ENCODE results near the gene IGFBP1.
"Not testable (repeated sequence)": the region's sequence is repeated elsewhere in the genome, so short reads cannot be mapped to it uniquely, and the experiment has no call there.

IGFBP1 gene

DNA sequence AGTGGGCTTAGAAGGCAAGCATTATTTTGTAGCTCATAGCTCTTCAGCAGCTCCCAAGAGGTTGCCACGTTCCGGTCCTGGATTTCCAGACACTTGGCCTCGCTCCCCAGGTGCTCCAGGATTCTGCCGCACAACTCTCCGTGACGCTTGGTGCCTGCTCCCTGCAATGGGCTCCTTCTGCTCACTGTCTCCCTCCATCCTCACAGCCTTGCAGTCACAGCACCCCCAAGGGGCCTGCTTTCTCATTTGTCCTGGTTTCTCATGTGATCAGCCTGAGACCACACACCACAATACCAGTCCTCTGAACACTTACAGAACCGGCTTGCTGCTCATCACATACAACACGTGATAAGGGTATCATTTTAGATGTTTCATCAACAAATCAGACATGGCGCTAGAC is 23.0 kb downstream of the IGFBP1 start:
- DNase-seq, result no peak

DNA sequence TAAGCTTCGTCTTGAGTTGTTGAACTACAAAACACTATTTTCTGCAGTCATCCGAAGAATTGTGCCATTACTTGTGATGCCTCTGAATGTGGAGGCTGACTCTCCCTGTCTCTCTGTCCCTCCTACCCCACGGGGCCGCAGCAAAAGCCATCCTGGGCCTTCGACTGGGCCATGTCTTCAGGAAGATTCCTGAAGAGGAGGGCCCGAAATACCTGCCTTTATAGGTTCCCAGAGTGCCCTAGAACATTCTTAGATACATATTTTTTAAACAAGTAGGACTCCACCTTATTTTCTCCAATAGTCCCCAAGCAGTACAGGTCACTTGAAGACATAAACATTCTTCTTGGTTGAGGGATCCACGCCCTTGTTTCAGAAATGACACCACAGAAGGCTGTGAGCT is 24.7 kb downstream of the IGFBP1 start:
- no peak for DNase-seq

DNA sequence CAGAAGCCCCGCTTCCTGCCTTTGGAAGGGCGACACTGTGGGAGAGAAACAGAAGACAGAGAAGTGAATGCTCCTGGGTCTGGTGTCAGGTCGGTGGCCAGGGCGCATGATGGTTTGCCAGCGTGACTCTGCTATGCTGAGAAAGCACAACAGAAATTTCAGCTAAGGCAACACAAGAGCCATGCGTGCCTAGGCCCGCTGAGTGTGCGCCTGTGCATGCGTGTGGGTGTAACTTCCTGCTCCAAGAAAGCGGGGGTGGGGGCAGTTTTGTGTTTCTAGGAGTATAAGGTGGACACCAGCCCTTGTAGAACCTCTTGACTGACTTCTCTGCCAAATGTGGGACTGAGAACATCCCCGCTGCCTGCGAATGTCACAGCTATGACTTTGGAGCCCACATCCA is 26.6 kb downstream of the IGFBP1 start:
- no peak for DNase-seq

DNA sequence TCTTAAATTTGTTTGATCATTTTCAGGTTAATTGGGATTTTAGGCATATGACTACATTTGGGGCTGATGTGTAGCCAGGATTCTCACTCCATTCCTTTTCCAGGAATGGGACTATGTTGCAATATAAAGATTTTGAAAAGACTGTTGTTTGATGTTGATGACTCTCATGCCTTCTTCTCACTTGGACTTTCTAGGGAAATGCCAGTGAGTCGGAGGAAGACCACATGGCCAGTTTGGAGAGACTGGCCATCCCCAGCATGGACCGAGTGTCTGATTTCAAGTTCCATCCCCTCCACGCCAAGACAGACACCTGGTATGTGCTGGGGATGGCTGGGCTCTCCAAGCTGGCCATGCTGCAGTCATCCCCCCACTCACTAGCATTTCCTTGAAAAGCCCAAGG is 27.3 kb downstream of the IGFBP1 start:
- no peak for DNase-seq

DNA sequence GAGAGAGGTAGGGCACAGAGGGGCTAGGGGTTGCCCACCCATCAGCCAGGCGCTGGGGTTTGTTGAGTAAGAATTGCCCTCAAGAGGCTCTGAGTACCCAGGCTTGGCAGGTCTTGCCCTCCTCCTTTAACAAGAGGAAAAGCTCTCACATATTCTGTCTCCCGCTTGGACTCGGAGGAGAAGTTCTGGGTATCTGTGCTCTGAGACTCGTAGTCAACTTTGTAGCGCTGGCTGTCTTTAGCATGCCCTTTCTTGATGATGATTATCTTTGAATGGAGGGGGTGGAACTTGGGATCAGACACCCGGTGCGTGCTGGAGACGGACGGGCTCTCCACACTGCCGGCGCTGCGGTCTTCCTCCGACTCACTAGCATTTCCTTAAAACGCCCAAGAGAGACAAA is 28.8 kb downstream of the IGFBP1 start:
- DNase-seq, result no peak

DNA sequence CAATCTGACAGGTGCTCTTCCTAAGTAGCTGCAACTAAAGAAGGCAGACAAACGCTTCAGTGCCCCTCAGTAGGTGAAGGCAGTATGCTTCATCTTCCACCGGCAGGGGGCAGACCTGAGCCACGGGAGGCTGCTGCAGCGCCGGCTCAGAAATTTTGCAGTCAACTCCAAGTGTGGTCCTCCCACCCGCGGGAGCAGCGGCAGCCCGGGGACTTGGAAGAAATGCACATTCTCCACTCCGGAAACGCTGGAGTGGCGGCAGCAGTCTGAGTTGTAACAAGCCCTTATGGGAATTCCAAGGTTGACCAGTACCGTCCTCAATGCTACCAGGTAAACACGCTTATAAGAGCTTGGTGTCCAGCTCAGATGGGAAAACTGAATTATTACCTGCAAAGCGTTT is 29.4 kb downstream of the IGFBP1 start:
- no peak for DNase-seq

DNA sequence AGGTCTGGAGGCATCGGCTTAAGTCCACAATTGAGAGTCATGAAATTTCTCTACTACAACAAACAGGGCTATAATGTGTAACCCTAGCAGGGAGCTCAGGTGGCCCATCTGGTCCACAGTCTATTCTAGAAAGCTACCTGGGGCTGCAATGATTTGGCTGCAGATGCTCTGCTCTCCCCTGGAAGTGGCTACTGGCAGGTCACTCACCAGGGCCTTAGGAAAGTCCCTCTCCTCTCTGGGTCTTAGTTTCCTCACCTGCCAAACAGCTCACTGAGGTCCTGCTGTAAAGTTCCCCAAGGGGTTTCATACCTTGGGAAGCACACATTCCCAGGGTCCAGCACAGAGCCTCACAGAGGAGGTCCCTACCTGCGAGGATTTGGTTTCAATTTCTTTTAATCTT is 30.3 kb downstream of the IGFBP1 start:
- no peak for DNase-seq

DNA sequence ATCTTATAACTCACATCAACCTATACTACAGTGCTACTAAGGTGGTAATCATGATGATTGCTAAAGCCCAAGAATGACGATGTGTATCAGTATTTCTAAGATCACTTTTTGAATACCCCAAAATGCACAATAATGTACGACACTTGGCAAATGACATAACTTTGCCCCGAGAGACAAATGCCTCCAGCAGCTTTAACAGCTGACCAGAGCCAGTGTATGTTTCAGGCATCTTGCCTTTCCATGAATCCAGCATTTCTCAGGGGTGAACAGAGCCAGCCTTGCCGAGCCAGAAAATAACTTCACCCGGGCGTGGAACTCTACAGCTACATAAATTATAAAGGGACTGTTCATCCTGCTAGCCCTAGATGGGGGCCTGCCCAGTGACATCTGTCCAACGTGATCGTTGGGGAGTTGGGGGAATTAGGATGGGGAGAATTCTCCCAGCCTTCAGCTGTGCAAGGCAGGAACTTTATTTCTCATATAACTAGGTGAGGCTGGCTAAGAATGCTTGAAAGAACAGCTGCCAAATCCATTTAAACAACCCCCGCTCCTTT is 31.0 kb downstream of the IGFBP1 start:
- no peak for DNase-seq

DNA sequence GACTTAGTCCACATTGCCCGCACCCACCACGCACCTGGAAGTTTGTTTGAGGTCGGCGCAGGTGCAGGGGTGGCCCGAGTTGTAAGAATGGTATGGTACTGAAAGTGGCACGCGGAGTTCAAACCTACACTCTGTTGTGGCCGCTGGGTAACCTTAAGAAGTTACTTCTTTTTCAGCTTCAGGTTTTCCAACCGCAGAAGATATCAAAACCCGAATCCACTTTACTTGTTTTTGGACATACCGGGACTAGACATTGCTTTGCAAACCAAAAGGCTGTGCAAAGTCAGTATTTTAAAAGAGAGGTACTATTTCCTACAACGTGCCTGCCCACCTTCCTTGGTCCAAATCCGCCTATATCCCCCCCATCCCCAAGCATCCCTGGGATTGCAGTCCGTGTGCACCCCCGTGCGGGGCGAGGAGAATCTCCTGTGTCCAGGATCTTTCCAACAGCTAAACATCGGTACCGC is 31.7 kb downstream of the IGFBP1 start:
- DNase-seq, result no peak

DNA sequence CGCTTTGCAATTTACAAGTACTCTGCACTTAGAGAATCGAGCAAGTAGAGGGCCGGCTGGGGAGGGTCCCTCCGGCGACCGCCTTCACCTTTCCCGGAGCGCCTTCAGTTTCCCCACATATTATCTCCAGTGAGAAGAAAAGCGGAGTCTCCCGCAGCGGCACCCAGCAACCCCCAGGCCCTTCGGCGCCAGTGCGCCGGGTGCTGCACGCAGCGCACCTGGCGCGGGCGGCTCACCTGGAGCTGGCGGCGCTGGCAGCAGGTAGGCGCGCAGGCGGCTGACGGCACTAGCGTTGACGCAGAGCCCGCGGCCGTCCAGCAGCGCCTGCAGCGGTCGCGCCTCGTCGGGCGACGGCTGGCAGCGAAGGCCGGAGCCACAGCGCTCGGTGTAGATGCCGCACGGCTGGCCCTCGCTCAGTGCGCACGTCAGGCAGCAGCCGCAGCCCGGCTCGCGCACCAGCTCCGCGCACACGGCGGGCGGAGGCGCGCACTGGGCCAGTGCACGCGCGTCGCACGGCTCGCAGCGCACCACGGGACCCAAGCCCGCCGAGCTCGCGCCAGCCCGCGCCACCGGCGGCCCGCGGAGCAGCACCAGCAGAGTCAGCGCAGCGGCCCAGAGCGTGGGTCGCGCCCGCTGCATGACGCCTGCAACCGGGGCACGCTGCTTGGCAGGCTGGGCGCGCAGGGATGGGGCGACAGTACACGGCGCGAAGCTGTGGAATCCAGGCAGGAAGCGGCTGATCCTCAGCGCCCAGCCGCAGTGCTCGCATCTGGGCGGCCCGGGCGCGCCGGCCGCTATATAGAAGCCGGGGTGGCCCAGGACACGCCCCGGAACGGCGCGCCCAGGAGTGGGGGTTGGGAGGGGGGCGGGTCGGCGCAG is 32.5 kb downstream of the IGFBP1 start, which contains the start of gene IGFBP3:
Gene IGFBP3, minus strand, starts transcription at position 771 of the 879 bp plus-strand sequence. Its CDS starts 132 bp downstream, at position 639.
- no peak for DNase-seq

DNA sequence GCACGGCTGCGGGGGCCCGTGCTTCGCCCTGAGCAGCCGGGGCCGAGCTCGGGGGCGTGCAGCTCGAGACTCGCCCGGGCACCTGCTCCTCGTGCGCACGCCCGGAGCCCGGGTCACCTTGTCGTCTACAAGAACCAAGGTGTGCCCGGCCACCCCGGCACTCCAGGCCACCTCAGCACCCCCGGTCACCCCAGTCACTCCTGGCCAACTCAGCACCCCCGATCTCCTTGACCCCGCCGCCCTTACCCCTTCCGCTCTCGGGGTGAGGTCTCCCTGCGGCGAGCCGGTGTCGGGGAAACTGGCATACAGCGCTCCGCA is 33.1 kb downstream of the IGFBP1 start:
- no peak for DNase-seq

DNA sequence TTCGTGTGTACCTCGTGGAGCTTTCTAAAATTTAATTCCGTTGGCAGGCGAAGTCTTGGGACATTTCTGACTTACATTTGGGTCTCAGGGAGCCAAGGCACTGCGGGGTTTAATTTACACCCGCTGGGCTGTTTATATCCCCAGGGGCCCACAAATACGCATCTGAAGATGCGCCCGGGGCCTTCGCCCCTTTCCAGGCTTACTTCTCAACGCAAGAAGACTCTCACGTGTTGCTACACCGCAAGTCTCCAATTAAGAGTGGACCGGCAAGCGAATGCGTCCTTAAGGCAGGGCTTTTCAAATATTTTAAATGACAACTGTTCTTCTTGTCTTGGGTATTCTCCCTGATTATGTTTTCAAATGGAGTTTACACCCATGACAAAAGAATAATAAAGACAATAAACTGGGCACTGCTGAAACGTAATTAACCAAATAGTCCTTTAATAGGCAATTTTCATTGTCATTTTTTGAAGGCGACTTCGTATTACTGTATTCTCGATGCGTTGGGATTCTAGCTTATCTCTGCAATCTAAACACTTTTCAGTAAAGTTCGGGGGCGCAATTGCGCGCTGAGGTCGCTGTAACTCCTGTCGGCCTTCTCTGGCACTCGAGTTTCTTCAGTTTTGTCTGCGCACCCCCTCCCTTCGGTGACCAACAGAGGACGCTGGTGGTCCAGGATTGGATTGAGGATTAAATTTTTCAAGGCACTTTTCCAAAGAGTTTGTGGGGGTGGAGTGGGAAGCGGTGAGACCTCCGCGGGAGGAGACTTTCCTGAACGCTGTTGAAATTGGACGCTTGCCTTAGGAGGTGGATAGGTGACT is 33.6 kb downstream of the IGFBP1 start:
- DNase-seq, result no peak

DNA sequence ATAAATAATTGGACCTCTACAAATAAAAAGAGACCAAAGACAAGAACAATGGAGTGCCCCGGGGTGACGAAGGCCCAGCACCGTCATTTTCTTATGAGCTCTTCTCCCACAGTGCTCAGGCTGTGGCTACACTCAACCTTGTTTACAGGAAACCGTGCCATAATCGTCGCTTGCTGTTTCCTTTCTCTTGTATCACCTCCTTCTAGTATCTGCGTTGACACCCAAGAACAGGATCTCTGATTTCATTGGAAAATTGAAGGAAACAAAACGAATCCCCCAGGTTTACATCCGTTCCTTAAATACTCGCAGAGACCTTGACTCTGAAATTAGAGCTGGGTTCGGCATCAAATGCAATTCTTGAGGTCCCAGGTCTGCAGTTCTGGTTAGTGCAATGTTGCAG is 34.5 kb downstream of the IGFBP1 start:
- DNase-seq, result no peak

DNA sequence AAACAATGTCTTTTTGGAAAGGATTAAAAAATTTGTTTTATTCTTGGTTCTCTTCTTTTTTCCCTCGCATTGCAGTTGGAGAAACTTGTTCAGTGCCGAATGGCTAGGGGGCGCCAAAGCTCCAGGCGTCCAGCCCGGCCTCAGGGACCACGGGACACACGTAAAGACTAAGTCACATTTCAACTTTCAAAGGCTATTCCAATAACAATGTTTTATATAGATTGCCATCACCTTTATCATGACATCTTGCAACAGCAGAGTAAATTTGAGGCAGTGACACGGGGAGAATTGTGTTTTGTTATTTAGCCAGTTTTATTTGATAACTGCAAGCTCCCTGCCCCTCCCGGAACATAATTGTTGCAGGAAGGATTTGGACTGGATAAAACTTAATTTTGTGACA is 35.0 kb downstream of the IGFBP1 start:
- no peak for DNase-seq

DNA sequence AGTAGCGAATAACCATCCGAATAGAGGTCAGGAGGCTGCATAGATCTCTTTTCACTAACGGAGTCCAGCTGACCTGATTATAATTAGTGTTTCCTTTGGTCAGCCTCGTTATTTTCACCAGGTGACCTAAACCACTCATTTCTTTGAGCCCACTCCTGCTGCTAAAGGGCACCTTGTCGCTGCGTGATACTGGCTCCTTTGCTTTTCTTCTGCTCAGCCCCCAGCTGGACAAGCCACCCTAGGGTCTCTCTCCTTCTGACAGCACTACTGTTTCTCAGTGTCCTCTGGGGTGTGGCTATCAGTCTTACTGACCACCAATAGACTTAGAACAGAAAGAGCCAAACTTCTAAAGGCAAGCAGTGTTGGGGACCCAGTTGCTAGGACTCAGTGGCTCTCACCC is 35.5 kb downstream of the IGFBP1 start:
- DNase-seq, result no peak

DNA sequence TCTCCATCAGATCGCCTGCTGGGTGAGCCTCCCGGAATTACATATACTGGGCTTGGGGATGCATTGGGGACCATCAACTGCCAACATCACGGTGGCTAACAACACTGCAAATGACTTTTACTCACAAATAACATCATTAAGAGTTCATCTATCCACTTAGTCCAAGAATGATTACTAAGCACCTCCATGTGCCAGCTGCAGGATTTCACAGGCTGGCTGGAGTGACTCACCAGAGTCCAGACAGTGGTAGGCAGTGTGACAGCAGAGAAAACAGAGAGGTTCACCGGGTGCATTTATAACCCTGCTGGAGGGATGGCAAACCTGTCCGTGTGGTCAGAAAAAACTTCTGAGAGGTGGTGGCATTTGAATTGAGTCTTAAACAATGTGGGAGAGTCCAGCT is 36.0 kb downstream of the IGFBP1 start:
- DNase-seq, result no peak

DNA sequence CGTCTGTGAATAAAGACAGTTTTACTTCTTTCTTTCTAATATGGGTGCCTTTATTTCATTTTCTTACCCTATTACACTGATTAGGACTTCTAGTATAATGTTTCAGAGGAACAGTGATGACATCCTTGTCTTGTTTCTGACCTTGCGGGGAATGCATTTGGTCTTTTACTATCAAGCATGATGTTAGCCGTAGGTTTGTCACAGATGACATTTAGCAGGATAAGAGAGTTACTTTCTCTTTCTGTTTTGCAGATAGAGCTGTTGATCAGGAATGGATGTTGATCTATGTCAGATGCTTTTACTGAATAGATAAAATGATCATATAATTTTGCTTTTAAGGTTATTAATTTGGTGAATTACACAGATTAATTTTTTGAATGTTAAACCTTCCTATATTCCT is 39.4 kb downstream of the IGFBP1 start:
- no peak for DNase-seq

DNA sequence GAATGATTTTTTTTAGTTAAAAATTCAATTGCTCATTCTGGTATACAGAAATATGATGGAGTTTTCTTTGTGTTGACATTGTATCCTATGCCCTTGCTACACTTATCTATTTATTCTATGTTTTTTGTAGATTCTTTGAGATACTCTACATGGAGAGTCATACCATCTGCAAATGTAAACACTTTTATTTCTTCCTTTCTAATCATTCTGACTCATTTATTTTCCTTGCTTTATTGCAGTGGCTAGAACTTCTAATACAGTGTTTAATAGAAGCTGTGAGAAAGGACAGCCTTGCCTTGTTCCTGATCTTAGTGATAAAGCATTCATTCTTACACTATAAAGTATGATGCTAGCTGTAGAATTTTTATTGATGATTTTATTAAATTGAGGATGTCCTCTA is 42.7 kb downstream of the IGFBP1 start:
- no peak for DNase-seq

DNA sequence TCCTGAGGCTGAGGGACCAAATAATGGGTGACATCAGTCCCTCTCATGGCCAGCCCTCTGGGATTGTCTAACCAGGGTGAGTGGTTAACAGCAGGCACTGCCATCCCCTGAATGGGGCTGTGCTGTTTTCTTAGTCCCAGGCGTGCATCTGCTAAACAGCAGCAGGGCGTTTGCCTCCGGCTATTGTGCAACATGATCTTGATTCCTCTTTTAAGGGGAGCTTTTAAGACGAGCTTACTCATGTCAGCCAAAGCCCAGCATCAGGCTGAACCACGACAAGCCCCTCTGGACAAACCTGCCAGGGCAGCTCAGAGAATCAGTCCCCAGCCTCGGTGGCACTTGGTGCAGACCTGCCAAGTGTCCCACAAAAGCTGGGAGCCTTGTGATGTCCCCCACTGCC is 49.0 kb downstream of the IGFBP1 start:
- DNase-seq, result no peak

DNA sequence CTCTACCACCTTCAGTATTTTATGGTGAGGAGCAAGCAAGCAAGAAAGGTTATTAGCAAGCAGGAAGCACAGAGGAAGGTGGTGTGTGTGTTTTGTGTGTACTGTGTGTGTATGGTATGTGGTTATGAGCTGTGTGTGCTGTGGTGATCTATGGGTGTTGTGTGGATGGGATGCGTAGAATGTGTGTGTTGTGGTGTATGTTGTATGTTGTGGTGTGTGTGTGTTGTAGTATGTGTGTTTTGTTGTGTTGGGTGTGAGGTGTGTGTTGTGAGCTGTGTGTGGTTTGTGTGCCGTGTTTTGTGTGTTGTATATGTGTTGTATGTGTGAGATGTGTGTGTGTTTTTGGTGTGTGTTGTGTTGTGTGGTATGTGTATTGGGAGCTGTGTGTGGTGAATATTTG is 49.6 kb downstream of the IGFBP1 start:
- DNase-seq, result no peak

DNA sequence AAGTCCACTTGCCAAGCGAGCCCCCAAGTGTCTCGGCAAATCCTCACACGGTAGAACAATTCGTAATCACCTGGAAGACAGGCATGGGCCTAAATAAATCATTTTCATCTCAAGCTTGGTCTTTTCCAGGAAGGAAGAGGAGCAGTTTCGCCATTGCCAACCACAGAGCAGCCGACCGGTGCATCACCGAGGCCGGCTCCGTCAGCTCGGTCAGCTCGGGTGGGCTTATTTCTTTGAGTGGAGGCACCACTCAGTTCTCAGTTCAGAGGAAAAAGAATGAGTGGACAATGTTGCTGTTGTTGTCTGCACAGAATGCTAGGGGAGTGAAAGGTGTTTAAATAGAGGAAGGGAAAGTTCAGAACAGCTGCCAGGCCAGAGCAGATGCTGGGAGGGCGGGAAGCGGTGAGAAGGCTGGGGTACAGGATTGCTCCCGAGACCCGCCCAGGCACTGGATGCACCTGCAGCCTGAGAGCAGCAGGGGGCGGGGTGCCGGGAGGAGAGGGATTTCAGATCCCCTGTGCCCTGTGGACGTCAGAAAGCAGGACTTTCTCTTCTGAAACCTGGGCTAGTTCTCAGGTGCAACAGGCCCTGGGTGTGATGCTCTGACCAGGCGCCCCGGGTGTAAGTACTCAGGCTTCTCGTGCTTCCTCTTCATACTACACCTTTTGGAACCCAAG is 50.5 kb downstream of the IGFBP1 start:
- DNase-seq, result no peak

DNA sequence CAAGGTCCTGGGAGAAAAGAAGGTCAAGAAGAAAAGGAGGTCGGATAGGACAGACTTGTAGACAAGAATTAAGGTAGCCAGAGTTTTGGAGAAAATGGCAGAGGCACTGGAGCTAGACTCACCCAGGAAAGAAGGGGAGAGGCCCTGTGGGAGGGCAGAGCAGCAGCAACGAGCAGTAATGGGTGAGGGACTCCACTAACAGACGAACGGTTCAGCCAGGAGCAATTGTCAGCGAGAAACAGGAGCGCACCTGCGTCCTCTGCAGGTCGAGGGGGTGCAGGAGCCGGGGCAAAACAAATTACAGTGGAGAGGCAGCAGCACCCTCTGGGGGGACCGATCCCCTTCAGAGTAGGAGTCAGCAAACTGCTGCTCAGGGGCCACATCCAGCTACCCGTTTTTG is 51.3 kb downstream of the IGFBP1 start:
- DNase-seq, result no peak

DNA sequence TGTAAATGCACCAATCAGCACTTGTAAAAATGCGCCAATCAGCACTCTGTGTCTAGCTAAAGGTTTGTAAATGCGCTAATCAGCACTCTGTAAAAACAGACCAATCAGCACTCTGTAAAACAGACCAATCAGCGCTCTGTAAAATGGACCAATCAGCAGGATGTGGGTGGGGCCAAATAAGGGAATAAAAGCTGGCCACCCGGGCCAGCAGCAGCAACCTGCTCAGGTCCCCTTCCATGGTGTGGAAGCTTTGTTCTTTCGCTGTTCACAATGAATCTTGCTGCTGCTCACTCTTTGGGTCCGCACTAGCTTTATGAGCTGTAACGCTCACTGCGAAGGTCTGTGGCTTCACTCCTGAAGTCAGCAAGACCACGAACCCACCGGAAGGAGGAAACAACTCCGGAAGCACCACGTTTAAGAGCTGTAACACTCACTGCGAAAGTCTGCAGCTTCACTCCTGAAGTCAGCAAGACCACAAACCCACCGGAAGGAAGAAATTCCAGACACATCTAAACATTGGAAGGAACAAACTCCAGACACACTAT is 52.0 kb downstream of the IGFBP1 start:
- DNase-seq, result not testable (repeated sequence)

Measured in NCI-H187 treated with DMSO at 0.1 percent for 48 hours (cell line).